Stimulated activated naive B cell treated with anti-CD40 and anti-IgM and Interleukin-4, amounts not matched to agents 10 μg/mL and 1 μg/mL and 100 μg/mL, for 72 hours (primary cell): ENCODE results near the gene CNTN4.
A peak's percentile ranks its signal among the peaks of the same experiment; 100 is the strongest.
"Not testable (repeated sequence)": the region's sequence is repeated elsewhere in the genome, so short reads cannot be mapped to it uniquely, and the experiment has no call there.

ENCODE experiments used
- ATAC-seq, 2 donors: fragments of 150-1000 bp; cut with Tn5 transposase; replicated peaks; 2 replicates each; pipeline ENCODE4 v1.10.0; 2021; ENCODE audit warnings: moderate library complexity in 1 of 2
- DNase-seq: peaks from one replicate; pipeline ENCODE4 v3.0.0; 2021
- H3K27ac Mint-ChIP-seq: one replicate; pipeline ENCODE4 v1.8.0; 2022; ENCODE audit warnings: mild to moderate bottlenecking, mixed read lengths
- H3K27me3 Mint-ChIP-seq, 2 donors: one replicate each; pipeline ENCODE4 v1.8.0; 2022; ENCODE audit warnings: mixed read lengths in 2 of 2
- H3K36me3 Mint-ChIP-seq, 2 donors: one replicate each; pipeline ENCODE4 v1.8.0; 2022; ENCODE audit warnings: mixed read lengths in 2 of 2, mild to moderate bottlenecking in 1 of 2
- H3K4me1 Mint-ChIP-seq, 2 donors: one replicate each; pipeline ENCODE4 v1.8.0; 2022; ENCODE audit warnings: mixed read lengths in 2 of 2, mild to moderate bottlenecking in 1 of 2
- H3K4me3 Mint-ChIP-seq, 2 donors: one replicate each; pipeline ENCODE4 v1.8.0; 2022; ENCODE audit warnings: mild to moderate bottlenecking in 2 of 2, mixed read lengths in 2 of 2, moderate library complexity in 1 of 2
- H3K9me3 Mint-ChIP-seq, 2 donors: one replicate each; pipeline ENCODE4 v1.8.0; 2022; ENCODE audit warnings: mixed read lengths in 2 of 2, mild to moderate bottlenecking in 1 of 2

Gene CNTN4

GRCh38 chr3:2098398-2099027, at the start of gene CNTN4:
Gene CNTN4, plus strand, starts transcription at chr3:2098866.
- ATAC-seq (peak; percentile 64 to 69), DNase-seq (no peak)
- H3K9me3 Mint-ChIP-seq, result peaks cover 0 to 2% of the 10 kb centered on the region in 2 donors
- H3K4me3 Mint-ChIP-seq, result peak within 1 kb of the TSS in 1 of 2 donors; percentile 47
- peaks cover 47% of the 10 kb centered on the region in 2 donors for H3K27me3 Mint-ChIP-seq
- no peak within 1 kb of the TSS for H3K27ac Mint-ChIP-seq
- H3K36me3 Mint-ChIP-seq, result no peaks in the 10 kb centered on the region
- peaks cover 0 to 9% of the 10 kb centered on the region in 2 donors for H3K4me1 Mint-ChIP-seq

- H3K27ac Mint-ChIP-seq, result no peak overlapping the region
- H3K4me1 Mint-ChIP-seq, result no peaks in the 10 kb centered on the region
- H3K4me3 Mint-ChIP-seq, result no peak overlapping the region
- H3K9me3 Mint-ChIP-seq, result peaks cover 1 to 7% of the 10 kb centered on the region in 2 donors
- no peaks in the 10 kb centered on the region for H3K27me3 Mint-ChIP-seq
- H3K36me3 Mint-ChIP-seq, result no peaks in the 10 kb centered on the region
- ATAC-seq, result no peak
- DNase-seq, result no peak
These were observed 37.3 kb upstream of the CNTN4 start for GRCh38 chr3:2061360-2061759.

DNA sequence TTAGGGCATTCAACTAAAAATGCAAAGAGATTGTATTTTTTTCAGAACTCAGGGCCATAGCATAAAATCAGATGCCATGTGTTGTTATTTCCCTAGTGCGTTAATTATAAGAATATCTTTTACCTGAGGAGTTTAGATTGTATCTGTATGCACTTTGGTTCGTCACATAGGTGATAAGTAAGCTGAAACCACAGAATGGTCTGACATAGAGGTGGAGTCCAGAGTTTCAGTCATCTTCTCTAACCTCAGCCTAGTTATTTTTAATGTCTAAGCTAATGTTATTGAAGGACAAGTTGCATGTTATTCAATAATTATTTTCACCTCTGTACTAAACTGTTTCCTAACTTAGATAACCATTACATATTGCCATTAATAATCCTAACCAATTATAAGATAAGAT, 27.1 kb upstream of the CNTN4 start:
- no peak for DNase-seq
- ATAC-seq, result no peak
- H3K36me3 Mint-ChIP-seq, result no peaks in the 10 kb centered on the region
- H3K9me3 Mint-ChIP-seq, result peaks cover 0 to 2% of the 10 kb centered on the region in 2 donors
- H3K4me3 Mint-ChIP-seq, result no peak overlapping the region
- no peak overlapping the region for H3K27ac Mint-ChIP-seq
- no peaks in the 10 kb centered on the region for H3K4me1 Mint-ChIP-seq
- H3K27me3 Mint-ChIP-seq, result no peaks in the 10 kb centered on the region

DNA sequence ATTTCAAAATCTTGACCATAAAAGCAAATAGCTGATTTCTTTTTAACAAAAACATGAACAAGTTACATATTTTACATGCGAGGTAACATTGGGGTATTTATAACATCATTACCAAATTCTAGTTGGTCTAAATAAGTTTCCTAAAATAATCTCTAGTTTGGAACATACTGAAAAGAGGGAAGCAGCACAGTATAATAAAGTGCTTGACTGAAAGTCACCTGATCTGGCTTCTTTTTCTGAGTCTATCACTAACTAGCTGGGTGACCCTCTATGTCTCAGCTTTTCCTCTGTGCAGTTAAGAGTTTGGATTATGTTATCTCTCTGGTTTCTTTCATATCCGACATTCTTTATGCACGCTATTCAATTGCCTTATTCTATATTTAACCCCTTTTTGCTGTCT, 19.8 kb upstream of the CNTN4 start:
- H3K9me3 Mint-ChIP-seq, result peaks cover 12 to 13% of the 10 kb centered on the region in 2 donors
- H3K27me3 Mint-ChIP-seq, result no peaks in the 10 kb centered on the region
- ATAC-seq, result no peak
- no peaks in the 10 kb centered on the region for H3K36me3 Mint-ChIP-seq
- H3K4me3 Mint-ChIP-seq, result no peak overlapping the region
- H3K4me1 Mint-ChIP-seq, result no peaks in the 10 kb centered on the region
- H3K27ac Mint-ChIP-seq, result no peak overlapping the region
- DNase-seq, result no peak

- no peak for ATAC-seq
- Mint-ChIP-seq H3K4me3 (no peak overlapping the region), H3K9me3 (peaks cover 12 to 13% of the 10 kb centered on the region in 2 donors), H3K4me1 (no peaks in the 10 kb centered on the region), H3K36me3 (no peaks in the 10 kb centered on the region), H3K27ac (no peak overlapping the region), H3K27me3 (no peaks in the 10 kb centered on the region)
- DNase-seq, result no peak
These were observed 15.7 kb upstream of the CNTN4 start for GRCh38 chr3:2082871-2083480.

GRCh38 chr3:2083558-2083957, 15.1 kb upstream of the CNTN4 start:
- H3K9me3 Mint-ChIP-seq, result peaks cover 12 to 13% of the 10 kb centered on the region in 2 donors
- not testable (repeated sequence) for ATAC-seq, H3K27me3 Mint-ChIP-seq, H3K36me3 Mint-ChIP-seq, DNase-seq, H3K27ac Mint-ChIP-seq, H3K4me1 Mint-ChIP-seq, H3K4me3 Mint-ChIP-seq

GRCh38 chr3:2090095-2090911, 8.4 kb upstream of the CNTN4 start:
- H3K27ac Mint-ChIP-seq, result no peak overlapping the region
- no peaks in the 10 kb centered on the region for H3K27me3 Mint-ChIP-seq
- H3K4me1 Mint-ChIP-seq, result no peaks in the 10 kb centered on the region
- ATAC-seq, result no peak
- no peak overlapping the region for H3K4me3 Mint-ChIP-seq
- no peaks in the 10 kb centered on the region for H3K36me3 Mint-ChIP-seq
- peaks cover 0 to 4% of the 10 kb centered on the region in 2 donors for H3K9me3 Mint-ChIP-seq
- no peak for DNase-seq

- Mint-ChIP-seq H3K9me3 (peaks cover 0 to 4% of the 10 kb centered on the region in 2 donors), H3K36me3 (no peaks in the 10 kb centered on the region), H3K27ac (no peak overlapping the region), H3K4me3 (no peak overlapping the region), H3K4me1 (no peaks in the 10 kb centered on the region), H3K27me3 (peaks cover 16 to 22% of the 10 kb centered on the region in 2 donors)
- ATAC-seq (no peak), DNase-seq (no peak)
These were observed 5.9 kb upstream of the CNTN4 start for GRCh38 chr3:2092758-2093157.

DNA sequence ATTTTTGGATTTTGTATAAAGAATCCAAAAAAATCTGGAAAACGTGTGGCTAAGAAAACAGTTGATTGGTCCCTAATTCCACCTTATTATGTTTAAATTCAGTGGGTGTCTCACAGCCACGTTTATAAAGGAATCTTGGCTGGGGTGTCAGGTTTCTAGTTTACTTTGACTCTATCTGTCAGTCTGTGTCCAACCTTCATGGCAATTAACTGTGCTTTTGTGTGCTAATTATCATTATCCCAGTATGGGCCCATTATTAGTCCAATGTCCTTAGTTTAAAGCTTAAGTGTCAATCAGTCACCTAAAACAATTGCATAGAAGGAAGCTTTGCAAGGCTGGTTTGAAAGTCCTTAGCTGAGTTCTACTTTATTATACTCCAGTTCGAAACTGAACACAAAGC, 3.7 kb upstream of the CNTN4 start:
- H3K27ac Mint-ChIP-seq, result no peak overlapping the region
- H3K27me3 Mint-ChIP-seq, result peaks cover 32 to 33% of the 10 kb centered on the region in 2 donors
- no peak for DNase-seq
- peaks cover 0 to 9% of the 10 kb centered on the region in 2 donors for H3K4me1 Mint-ChIP-seq
- no peak for ATAC-seq
- H3K4me3 Mint-ChIP-seq, result no peak overlapping the region
- peaks cover 0 to 4% of the 10 kb centered on the region in 2 donors for H3K9me3 Mint-ChIP-seq
- no peaks in the 10 kb centered on the region for H3K36me3 Mint-ChIP-seq

DNA sequence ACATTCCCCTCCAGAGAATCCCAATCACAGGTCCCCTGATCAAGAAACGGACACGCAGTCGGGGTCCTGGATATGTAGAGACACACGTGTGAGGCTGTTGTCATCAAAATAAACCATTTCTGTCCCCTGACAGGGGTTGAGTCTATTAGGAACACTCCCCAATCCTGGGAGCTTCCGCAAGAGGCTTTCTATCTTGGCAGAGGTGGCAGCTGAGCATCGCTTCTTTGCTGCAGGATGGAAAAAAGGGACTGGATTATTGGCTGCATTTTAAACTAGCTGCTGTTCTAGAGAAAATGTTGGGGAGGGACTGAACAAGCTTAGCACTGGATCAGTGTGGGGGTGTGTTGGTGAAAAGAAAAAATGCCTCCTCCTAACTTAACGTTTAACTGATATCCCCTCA, 2.5 kb upstream of the CNTN4 start:
- DNase-seq, result no peak
- Mint-ChIP-seq H3K36me3 (no peaks in the 10 kb centered on the region), H3K27me3 (peaks cover 43 to 45% of the 10 kb centered on the region in 2 donors), H3K4me3 (no peak overlapping the region), H3K9me3 (peaks cover 0 to 4% of the 10 kb centered on the region in 2 donors), H3K4me1 (peaks cover 0 to 9% of the 10 kb centered on the region in 2 donors), H3K27ac (no peak overlapping the region)
- no peak for ATAC-seq

- no peak for DNase-seq
- Mint-ChIP-seq H3K27ac (no peak overlapping the region), H3K4me3 (no peak overlapping the region), H3K36me3 (no peaks in the 10 kb centered on the region), H3K9me3 (peaks cover 0 to 4% of the 10 kb centered on the region in 2 donors), H3K27me3 (peaks cover 47% of the 10 kb centered on the region in 2 donors), H3K4me1 (peaks cover 0 to 9% of the 10 kb centered on the region in 2 donors)
- ATAC-seq, result no peak
These were observed 950 bp upstream of the CNTN4 start for GRCh38 chr3:2097641-2098191.

DNA sequence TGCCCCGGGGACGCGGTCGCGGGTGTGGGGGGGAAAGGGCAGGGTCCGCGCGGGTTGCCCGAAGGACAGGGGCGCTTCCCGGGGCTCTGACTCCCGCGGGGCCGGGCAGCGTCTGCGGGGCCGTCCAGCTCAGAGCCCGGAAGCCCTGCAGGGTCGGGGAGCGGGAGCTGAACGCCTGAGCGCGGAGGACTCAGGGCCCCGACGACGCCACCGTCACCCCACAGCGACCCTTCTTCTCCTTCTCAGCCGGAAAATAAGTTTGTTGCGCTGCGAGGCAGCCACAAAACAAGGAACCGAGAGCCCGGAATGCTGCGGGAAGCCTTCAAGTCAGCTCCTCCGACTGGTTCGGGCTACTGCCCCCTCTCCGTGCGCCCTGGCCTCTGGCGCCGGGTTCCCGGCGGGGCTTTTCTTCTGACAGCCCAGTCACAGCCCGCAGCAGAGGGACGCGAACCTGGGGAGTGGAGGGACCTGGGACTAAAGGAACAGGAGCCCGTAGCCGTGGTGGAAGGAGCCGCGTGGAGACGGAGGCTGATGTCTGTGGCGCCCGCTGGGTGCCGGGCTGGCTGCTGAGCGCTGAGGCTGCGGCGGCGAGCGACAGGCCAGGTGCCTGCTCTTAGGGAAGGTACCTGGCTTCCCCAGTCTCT, 484 bp downstream of the CNTN4 start:
- ATAC-seq (no peak), DNase-seq (no peak)
- H3K36me3 Mint-ChIP-seq, result no peaks in the 10 kb centered on the region
- peaks cover 47% of the 10 kb centered on the region in 2 donors for H3K27me3 Mint-ChIP-seq
- H3K27ac Mint-ChIP-seq, result no peak overlapping the region
- H3K4me1 Mint-ChIP-seq, result peaks cover 0 to 9% of the 10 kb centered on the region in 2 donors
- no peaks in the 10 kb centered on the region for H3K9me3 Mint-ChIP-seq
- H3K4me3 Mint-ChIP-seq, result peak overlapping the region in 1 of 2 donors; percentile 47

- no peak for ATAC-seq
- Mint-ChIP-seq H3K9me3 (no peaks in the 10 kb centered on the region), H3K36me3 (no peaks in the 10 kb centered on the region)
These were observed 1.1 kb downstream of the CNTN4 start for GRCh38 chr3:2099779-2100191.

GRCh38 chr3:2106438-2106837, 7.8 kb downstream of the CNTN4 start:
- DNase-seq (no peak), ATAC-seq (no peak)
- Mint-ChIP-seq H3K4me1 (no peaks in the 10 kb centered on the region), H3K27me3 (peaks cover 0 to 5% of the 10 kb centered on the region in 2 donors), H3K27ac (no peak overlapping the region), H3K36me3 (no peaks in the 10 kb centered on the region), H3K4me3 (no peak overlapping the region), H3K9me3 (peaks cover 11 to 21% of the 10 kb centered on the region in 2 donors)

More at GRCh38 chr3:2099779-2100191, 1.1 kb downstream of the CNTN4 start:
- Mint-ChIP-seq H3K4me1 (peaks cover 0 to 9% of the 10 kb centered on the region in 2 donors), H3K4me3 (peak overlapping the region in 1 of 2 donors; percentile 23), H3K27ac (no peak overlapping the region), H3K27me3 (peaks cover 47% of the 10 kb centered on the region in 2 donors)
- no peak for DNase-seq
